ENCODE results near the gene PIK3R3. TPM values are rescaled to one million over a fixed set of nuclear protein-coding genes. Genes with fewer than 3 reads are reported as not detected.
A peak's percentile ranks its signal among the peaks of the same experiment; 100 is the strongest.

Gene PIK3R3
- total and polyA plus RNA-seq, 2 experiments from 2014 or later, result 6.4 to 11.5 TPM

- no peak for DNase-seq (ENCODE audit: low read depth in 1 of 2, low spot score in 1 of 2)
These were observed 129.8 kb downstream of the PIK3R3 start for GRCh38 chr1:46002551-46003150.

DNA sequence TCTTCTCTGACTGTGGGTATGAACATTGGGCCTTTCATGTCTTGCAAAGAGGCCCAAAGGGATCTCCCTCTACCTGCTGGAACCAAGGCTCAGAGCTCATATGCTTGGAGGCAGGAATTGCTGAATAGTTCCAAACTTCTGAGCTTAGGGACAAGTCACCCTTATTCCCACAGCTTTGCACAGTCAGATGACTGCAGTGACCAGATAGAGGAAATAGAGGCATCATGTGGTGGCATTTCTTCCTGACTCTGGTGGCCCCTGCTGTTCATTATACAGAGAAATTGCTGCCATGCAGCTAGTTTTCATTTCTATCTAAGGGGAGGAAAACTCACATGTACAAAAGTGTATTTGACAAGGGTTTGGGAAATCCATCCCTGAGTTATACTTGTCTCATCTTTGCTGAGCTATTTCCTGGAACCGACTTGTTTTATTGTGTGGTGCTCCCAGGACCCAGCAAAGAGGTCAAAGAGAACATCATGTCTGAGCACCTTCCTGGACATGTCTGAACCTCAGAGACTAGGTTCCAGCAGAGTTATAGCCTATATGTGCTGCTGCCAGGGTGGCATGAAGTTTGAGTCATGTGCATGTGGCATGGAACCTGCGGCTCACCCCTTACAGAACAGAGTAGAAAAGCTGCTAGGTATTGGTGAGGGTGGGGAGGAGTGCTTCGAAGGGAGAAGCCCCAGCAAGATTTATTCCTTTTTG is 131.2 kb downstream of the PIK3R3 start:
- Histone ChIP-seq H3K36me3 (peaks cover 14% of the 10 kb centered on the region), H3K4me1 (ENCODE audit: low read depth) (peaks cover 18% of the 10 kb centered on the region), H3K27me3 (no peaks in the 10 kb centered on the region), H3K4me3 (no peak overlapping the region), H3K27ac (no peak overlapping the region), H3K9me3 (ENCODE audit: low read depth) (no peaks in the 10 kb centered on the region)
- DNase-seq (ENCODE audit: low read depth in 1 of 2, low spot score in 1 of 2), result no peak
- no peak for TF ChIP-seq CTCF (IDR thresholded peaks at IDR 0.05; ENCODE audit: low read depth, low read length)

More at GRCh38 chr1:46002551-46003150, 129.8 kb downstream of the PIK3R3 start:
- Histone ChIP-seq H3K9me3 (ENCODE audit: low read depth) (no peaks in the 10 kb centered on the region), H3K36me3 (peaks cover 22% of the 10 kb centered on the region), H3K4me1 (ENCODE audit: low read depth) (peaks cover 12% of the 10 kb centered on the region), H3K27ac (no peak overlapping the region), H3K27me3 (no peaks in the 10 kb centered on the region), H3K4me3 (no peak overlapping the region)
- TF ChIP-seq CTCF (IDR thresholded peaks at IDR 0.05; ENCODE audit: low read depth, low read length), result no peak

DNA sequence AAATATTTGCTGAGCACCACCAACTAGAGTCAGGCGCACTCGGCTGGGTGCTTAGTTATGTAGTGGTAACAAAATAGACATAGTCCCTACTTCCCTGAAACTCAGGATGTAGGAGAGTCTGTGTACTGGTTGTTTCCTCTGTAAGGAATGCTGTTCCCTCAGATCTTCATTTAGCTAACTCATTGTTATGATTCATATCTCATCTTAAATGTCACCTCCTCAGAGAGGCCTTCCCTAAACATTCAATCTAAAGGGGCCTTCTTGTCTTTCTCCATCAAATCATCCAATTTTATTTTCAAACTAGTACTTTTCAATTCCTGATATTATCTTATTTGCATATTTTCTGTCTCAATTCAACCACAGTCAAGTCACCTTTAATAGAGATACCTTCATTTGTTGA is 132.9 kb downstream of the PIK3R3 start:
- Histone ChIP-seq H3K36me3 (peaks cover 9% of the 10 kb centered on the region), H3K27me3 (no peaks in the 10 kb centered on the region), H3K9me3 (ENCODE audit: low read depth) (no peaks in the 10 kb centered on the region), H3K4me3 (no peak overlapping the region), H3K4me1 (ENCODE audit: low read depth) (peaks cover 15% of the 10 kb centered on the region), H3K27ac (no peak overlapping the region)
- TF ChIP-seq CTCF (IDR thresholded peaks at IDR 0.05; ENCODE audit: low read depth, low read length), result no peak
- no peak for DNase-seq (ENCODE audit: low read depth in 1 of 2, low spot score in 1 of 2)

DNA sequence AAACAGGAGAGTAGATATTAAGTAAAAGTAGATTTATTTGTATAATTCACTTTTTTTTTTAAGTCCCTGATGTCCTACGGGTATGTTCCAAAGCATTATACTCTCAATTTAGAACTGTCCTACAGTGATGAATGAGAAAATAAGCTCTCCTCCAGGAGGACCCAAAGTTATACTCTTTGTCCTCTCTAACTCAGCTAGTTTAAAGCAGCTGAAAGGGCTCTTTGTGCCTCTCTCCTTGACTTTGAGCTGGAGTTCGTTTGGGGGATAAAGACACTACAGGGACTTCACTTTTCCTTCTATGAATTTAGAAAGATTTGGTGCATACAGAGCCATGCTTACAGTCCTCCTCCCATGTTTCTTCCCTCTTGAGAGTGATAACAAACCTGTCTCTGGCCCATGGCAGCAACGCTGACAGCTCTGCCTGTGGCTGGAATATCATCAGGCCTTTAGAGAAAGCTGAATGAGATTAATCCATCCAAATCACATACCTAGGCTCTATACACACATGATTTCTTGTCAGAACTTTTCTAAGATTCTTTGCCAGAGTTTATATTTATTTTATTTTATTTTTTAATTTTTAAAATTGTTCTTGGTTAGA is 134.3 kb downstream of the PIK3R3 start:
- peak in 1 of 2 donors; percentile 23 for DNase-seq (ENCODE audit: low read depth in 1 of 2, low spot score in 1 of 2)
- TF ChIP-seq CTCF (IDR thresholded peaks at IDR 0.05; ENCODE audit: low read depth, low read length), result no peak
- no peaks in the 10 kb centered on the region for H3K27me3 ChIP-seq
- H3K9me3 ChIP-seq (ENCODE audit: low read depth), result no peaks in the 10 kb centered on the region
- H3K36me3 ChIP-seq, result peaks cover 4% of the 10 kb centered on the region
- H3K27ac ChIP-seq, result peak overlapping the region; percentile 73
- H3K4me3 ChIP-seq, result no peak overlapping the region
- peaks cover 15% of the 10 kb centered on the region for H3K4me1 ChIP-seq (ENCODE audit: low read depth)

DNA sequence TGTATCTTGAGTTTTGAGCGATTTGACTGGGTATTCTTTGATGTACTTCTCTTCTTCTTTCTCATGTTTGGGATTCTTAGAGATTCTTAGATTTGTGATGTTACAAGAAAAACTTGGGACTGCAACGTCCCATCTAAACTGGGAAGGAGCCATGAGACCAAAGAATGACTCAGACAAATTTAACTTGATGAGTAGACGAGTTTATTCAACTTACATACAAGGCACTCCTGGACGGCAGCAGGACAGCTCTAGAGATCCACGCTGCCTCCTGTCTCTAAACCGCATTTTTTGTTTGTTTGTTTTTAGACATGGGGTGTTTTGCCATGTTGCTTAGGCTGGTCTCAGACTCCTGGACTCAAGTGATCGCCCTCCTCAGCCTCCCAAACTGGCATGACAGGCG is 137.1 kb downstream of the PIK3R3 start:
- Histone ChIP-seq H3K27ac (no peak overlapping the region), H3K27me3 (no peaks in the 10 kb centered on the region), H3K36me3 (peaks cover 3% of the 10 kb centered on the region), H3K4me1 (ENCODE audit: low read depth) (peaks cover 15% of the 10 kb centered on the region), H3K9me3 (ENCODE audit: low read depth) (no peaks in the 10 kb centered on the region), H3K4me3 (no peak overlapping the region)
- TF ChIP-seq CTCF (IDR thresholded peaks at IDR 0.05; ENCODE audit: low read depth, low read length), result no peak
- DNase-seq (ENCODE audit: low read depth in 1 of 2, low spot score in 1 of 2), result no peak

Data from cardiac muscle cell (in vitro differentiated cells and primary cell).